Esophagus squamous epithelium (tissue), 5 donors: ENCODE measurements around the gene VPS18. TPM values are rescaled to one million over a fixed set of nuclear protein-coding genes. Genes with fewer than 3 reads are reported as not detected.
A peak's percentile ranks its signal among the peaks of the same experiment; 100 is the strongest.

Source experiments
- DNase-seq: peaks from one replicate; lab custom pipeline; 2025; lab: John Stamatoyannopoulos, UW
- H3K27ac ChIP-seq, 4 donors: fragments of 200-600 bp; sonication (generic); one replicate each; pipeline ENCODE4 v1.5.1; 2016 to 2019; ENCODE audit warnings: mild to moderate bottlenecking in 1 of 4
- H3K27me3 ChIP-seq, 4 donors: fragments of 200-600 bp; sonication (generic); 1 replicate in 3 of 4; 2 replicates in 1 of 4; pipeline versions ENCODE4 v1.5.1 to v1.6.0; 2017 to 2021; ENCODE audit warnings: antibody characterized with exemption in 1 of 4
- H3K36me3 ChIP-seq, 3 donors: fragments of 200-600 bp; sonication (generic); one replicate each; pipeline ENCODE4 v1.5.1; 2016 to 2019
- H3K4me1 ChIP-seq, 3 donors: fragments of 200-600 bp; sonication (generic); one replicate each; pipeline ENCODE4 v1.5.1; 2017 to 2019
- H3K4me3 ChIP-seq, 4 donors: fragments of 200-600 bp; sonication (generic); 1 replicate in 3 of 4; 2 replicates in 1 of 4; pipeline ENCODE4 v1.5.1; 2016 to 2019; ENCODE audit warnings: mild to moderate bottlenecking in 2 of 4, moderate library complexity in 1 of 4
- H3K9me3 ChIP-seq, 3 donors: fragments of 200-600 bp; sonication (generic); one replicate each; pipeline ENCODE4 v1.5.1; 2016 to 2019
- POLR2A ChIP-seq, 4 donors: fragments of 450-650 bp; IDR thresholded peaks; one replicate each; pipeline ENCODE4 v1.6.1; 2017; ENCODE audit warnings: antibody characterized with exemption in 4 of 4, mild to moderate bottlenecking in 4 of 4, moderate library complexity in 3 of 4
- WGBS, 2 donors: methylation state at CpG; one replicate each; pipeline ENCODE4 v1.1.5; 2018; 5-methylcytosine and 5-hydroxymethylcytosine counted together
- intact Hi-C: fragments of 100-400 bp; cut with DNase I; formaldehyde crosslinking; loops from one replicate; pipeline ENCODE4 v1.15.0; 2022
- total RNA-seq, 4 donors: library from RNA; depleted of rRNA; stranded (reverse); fragments of >200 nt; gene quantifications; one replicate each; pipeline ENCODE4 v1.1.0, GENCODE V29; 2016
- TF ChIP-seq, protein P1 (sequence below), 6 experiments: fragments of 450-650 bp in 4 of 6; fragments of 200-600 bp in 2 of 6; sonication (generic) in 2 of 6; IDR thresholded peaks; one replicate each; pipeline ENCODE4 v1.5.1; 2016 to 2019; ENCODE audit warnings: antibody characterized with exemption in 6 of 6, mild to moderate bottlenecking in 4 of 6, moderate library complexity in 4 of 6
- donor health status: DM: yes; HTN: yes; CAD: no.

The VPS18 gene
- total RNA-seq, 4 donors from 2014 or later: 17.4 to 25.9 (median 20.7) TPM

DNA sequence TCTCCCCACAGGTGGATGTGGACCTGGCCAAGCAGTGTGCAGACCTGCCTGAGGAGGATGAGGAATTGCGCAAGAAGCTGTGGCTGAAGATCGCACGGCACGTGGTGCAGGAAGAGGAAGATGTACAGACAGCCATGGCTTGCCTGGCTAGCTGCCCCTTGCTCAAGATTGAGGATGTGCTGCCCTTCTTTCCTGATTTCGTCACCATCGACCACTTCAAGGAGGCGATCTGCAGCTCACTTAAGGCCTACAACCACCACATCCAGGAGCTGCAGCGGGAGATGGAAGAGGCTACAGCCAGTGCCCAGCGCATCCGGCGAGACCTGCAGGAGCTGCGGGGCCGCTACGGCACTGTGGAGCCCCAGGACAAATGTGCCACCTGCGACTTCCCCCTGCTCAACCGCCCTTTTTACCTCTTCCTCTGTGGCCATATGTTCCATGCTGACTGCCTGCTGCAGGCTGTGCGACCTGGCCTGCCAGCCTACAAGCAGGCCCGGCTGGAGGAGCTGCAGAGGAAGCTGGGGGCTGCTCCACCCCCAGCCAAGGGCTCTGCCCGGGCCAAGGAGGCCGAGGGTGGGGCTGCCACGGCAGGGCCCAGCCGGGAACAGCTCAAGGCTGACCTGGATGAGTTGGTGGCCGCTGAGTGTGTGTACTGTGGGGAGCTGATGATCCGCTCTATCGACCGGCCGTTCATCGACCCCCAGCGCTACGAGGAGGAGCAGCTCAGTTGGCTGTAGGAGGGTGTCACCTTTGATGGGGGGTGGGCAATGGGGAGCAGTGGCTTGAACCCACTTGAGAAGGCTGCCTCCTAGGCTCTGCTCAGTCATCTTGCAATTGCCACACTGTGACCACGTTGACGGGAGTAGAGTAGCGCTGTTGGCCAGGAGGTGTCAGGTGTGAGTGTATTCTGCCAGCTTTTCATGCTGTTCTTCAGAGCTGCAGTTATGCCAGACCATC lies 8.6 kb downstream of the VPS18 start:
- peak overlapping the region in 3 of 4 donors; percentile 40 to 61 (median 58) for H3K27ac ChIP-seq
- no peak overlapping the region for H3K4me3 ChIP-seq
- H3K36me3 ChIP-seq: peaks cover 28 to 61% (median 36%) of the 10 kb centered on the region in 3 donors
- no peaks in the 10 kb centered on the region for H3K27me3 ChIP-seq
- DNase-seq: no peak
- H3K4me1 ChIP-seq: peaks cover 29 to 79% (median 41%) of the 10 kb centered on the region in 3 donors
- 64 to 77% methylated on average over 9 to 20 of the region's 33 CpGs for WGBS, 2 donors
- intact Hi-C loops: loop anchor here (5.0 kb wide), 2 partner anchors 39 to 279 kb away; no protein-coding TSS in a partner anchor
- H3K9me3 ChIP-seq: no peaks in the 10 kb centered on the region
- TF ChIP-seq POLR2A (IDR thresholded peaks at IDR 0.05): no peak
- TF ChIP-seq, protein P1, sequence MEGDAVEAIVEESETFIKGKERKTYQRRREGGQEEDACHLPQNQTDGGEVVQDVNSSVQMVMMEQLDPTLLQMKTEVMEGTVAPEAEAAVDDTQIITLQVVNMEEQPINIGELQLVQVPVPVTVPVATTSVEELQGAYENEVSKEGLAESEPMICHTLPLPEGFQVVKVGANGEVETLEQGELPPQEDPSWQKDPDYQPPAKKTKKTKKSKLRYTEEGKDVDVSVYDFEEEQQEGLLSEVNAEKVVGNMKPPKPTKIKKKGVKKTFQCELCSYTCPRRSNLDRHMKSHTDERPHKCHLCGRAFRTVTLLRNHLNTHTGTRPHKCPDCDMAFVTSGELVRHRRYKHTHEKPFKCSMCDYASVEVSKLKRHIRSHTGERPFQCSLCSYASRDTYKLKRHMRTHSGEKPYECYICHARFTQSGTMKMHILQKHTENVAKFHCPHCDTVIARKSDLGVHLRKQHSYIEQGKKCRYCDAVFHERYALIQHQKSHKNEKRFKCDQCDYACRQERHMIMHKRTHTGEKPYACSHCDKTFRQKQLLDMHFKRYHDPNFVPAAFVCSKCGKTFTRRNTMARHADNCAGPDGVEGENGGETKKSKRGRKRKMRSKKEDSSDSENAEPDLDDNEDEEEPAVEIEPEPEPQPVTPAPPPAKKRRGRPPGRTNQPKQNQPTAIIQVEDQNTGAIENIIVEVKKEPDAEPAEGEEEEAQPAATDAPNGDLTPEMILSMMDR (IDR thresholded peaks at IDR 0.05): no peak

DNA sequence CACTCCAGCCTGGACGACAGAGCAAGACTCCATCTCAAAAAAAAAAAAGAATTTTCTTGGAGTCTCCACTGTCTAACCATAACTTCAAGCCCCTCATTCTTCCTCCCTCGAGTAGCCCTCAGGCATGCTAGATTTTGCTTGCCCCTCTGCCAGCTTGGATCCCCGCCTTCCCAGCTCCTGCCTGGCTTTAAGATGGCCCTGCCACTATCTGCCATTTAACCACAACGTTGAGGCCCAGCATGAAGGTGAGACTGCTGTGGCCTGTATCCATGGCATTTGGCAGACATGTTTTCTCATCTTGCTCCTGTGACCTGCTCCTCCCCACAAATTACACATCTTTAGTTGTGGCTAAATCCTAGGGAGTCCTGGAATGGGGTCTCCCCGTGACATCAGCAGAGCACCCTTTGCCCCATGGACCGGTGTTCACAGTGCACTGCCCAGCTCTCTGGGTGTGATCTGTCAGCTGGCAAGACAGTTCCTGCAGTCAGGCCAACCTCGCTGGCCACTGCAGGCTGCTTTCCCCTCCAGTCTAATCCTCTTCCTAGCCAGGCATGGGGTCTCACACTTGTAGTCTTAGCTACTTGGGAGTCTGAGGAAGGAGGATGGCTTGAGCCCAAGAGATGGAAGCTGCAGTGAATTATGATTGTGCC lies 10.4 kb downstream of the VPS18 start:
- TF ChIP-seq POLR2A (IDR thresholded peaks at IDR 0.05): no peak
- TF ChIP-seq, protein P1 (IDR thresholded peaks at IDR 0.05): no peak
- Histone ChIP-seq H3K4me3 (no peak overlapping the region), H3K27me3 (no peaks in the 10 kb centered on the region), H3K27ac (peak overlapping the region in 2 of 4 donors; percentile 40 to 45), H3K4me1 (peaks cover 32 to 87% (median 46%) of the 10 kb centered on the region in 3 donors), H3K36me3 (peaks cover 14 to 43% (median 27%) of the 10 kb centered on the region in 3 donors), H3K9me3 (no peaks in the 10 kb centered on the region)
- no peak for DNase-seq
- intact Hi-C loops: loop anchor here (5.0 kb wide), 3 partner anchors 38 to 278 kb away; no protein-coding TSS in a partner anchor
- WGBS, 2 donors: 66 to 68% methylated on average over 7 of the region's 7 CpGs

DNA sequence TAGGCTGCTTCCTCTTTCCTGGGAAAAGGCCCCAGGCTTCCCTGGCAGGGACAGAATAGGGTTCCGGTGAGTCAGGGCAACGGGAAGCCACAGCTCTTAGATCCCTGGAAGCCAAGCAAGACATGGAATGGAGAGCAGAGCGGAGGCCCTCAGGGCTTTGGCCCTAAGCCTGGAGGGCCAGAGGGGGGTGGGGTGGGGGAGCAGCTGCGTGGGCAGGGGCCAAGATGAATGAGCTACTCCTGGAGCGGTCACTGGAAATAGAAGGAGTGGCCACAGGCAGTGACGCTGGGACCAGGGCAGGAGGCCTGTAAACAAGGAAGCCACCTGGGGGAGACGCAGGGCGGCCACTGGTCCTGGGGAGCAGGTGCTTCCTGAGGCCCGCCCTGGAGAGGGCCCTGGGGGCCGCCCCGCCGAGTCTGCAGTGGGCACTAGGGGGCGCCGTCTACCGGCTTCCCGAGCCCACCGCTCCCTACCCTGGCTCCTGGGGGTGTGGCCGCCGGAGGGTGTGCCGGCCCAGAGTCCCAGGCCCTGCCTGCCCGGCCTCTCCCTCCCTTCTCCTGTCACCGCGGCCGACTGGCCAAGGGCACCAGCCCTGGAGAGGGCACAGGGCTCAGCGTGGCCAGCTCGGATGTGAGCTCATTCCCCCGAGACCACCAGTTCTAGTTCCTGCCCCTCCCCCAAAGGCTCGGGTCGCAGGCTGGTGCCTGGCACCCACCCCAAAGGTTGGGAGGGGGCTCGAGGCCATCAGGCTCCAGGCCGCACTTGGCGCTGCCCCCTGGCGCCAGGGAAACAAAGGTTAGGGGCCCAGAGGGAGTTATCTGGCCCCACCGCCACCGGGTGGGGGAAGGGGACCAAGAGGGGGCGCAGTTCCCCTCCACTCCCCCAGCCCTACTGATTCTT lies 12.1 kb downstream of the VPS18 start:
- DNase-seq: no peak
- intact Hi-C loops: loop anchor here (5.0 kb wide), 1 partner anchor 111 kb away; no protein-coding TSS in a partner anchor
- no peaks in the 10 kb centered on the region for H3K9me3 ChIP-seq
- 6 to 9% methylated on average over 6 to 7 of the region's 36 CpGs for whole genome bisulfite sequencing, 2 donors
- peaks cover 36 to 85% (median 49%) of the 10 kb centered on the region in 3 donors for H3K4me1 ChIP-seq
- H3K4me3 ChIP-seq: peak overlapping the region; percentile 29 to 65 (median 54)
- peaks cover 9 to 27% (median 13%) of the 10 kb centered on the region in 3 donors for H3K36me3 ChIP-seq
- peak overlapping the region; percentile 83 to 93 (median 92) for H3K27ac ChIP-seq
- peak in 1 of 4 donors; percentile 20 for TF ChIP-seq POLR2A (IDR thresholded peaks at IDR 0.05)
- TF ChIP-seq, protein P1 (IDR thresholded peaks at IDR 0.05): peak; percentile 69 to 91 (median 88)
- H3K27me3 ChIP-seq: no peaks in the 10 kb centered on the region

DNA sequence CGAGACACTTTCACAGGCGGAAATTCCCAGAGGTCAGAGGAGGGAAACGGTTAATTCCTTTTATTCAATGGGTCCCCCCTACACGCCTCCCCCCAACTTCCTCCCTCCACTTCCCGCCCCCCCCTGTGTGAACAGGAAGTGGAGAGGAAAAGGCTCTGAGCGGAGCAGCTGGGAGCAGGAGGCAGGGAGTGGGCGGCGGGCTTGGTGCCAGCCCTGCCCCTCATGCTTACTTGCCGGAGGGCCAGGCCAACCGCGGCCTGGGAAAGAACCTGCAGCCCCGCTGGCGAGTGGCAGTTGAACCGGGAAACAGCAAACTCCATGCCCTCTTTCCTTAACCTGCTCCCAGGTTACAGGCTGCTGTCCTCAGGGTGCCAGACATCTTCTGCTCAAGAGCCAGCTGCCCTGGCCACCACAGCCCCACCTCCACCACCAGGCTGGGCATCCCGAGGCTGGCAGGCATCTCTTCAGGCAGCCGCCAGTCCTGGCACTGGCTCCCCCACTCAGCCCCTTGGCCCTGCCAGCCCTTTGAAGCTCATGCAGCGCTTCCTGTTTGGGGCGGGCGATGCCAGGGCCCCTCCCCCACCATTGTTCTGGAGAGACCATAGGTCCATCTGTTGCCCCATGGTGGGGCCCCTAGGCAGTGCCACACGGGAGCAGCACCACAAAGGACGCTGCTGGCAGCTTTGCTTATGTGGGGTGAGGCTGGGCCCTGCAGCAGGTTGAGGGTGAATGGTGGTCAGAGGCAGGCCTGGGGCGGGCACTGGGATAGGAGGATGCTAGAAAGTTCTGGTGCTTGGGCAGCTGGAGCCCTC lies 12.9 kb downstream of the VPS18 start:
- intact Hi-C loops: loop anchor here (5.0 kb wide), 1 partner anchor 110 kb away; no protein-coding TSS in a partner anchor
- Histone ChIP-seq H3K27ac (peak overlapping the region; percentile 83 to 93 (median 92)), H3K27me3 (no peaks in the 10 kb centered on the region), H3K9me3 (no peaks in the 10 kb centered on the region), H3K4me3 (peak overlapping the region; percentile 29 to 65 (median 54)), H3K4me1 (peaks cover 36 to 85% (median 58%) of the 10 kb centered on the region in 3 donors), H3K36me3 (peaks cover 8 to 21% (median 13%) of the 10 kb centered on the region in 3 donors)
- no peak for DNase-seq
- TF ChIP-seq, protein P1 (IDR thresholded peaks at IDR 0.05): no peak
- TF ChIP-seq POLR2A (IDR thresholded peaks at IDR 0.05): no peak
- WGBS, 2 donors: 3 to 60% methylated on average over 2 to 12 of the region's 22 CpGs
